Upper lobe of left lung (tissue), 4 donors: ENCODE results near the gene IGSF9.

ENCODE experiments used
- POLR2AphosphoS5 ChIP-seq, 2 donors: sonication (generic); formaldehyde crosslinking; IDR thresholded peaks; one replicate each; pipeline ENCODE4 v1.5.1; 2017; ENCODE audit warnings: antibody characterized with exemption in 2 of 2
- TF ChIP-seq, protein P1 (sequence below), 6 experiments: fragments of 450-650 bp in 4 of 6; fragments of 200-600 bp in 2 of 6; sonication (generic) in 2 of 6; IDR thresholded peaks; one replicate each; pipeline ENCODE4 v1.5.1; 2016 to 2019; ENCODE audit warnings: antibody characterized with exemption in 6 of 6

DNA sequence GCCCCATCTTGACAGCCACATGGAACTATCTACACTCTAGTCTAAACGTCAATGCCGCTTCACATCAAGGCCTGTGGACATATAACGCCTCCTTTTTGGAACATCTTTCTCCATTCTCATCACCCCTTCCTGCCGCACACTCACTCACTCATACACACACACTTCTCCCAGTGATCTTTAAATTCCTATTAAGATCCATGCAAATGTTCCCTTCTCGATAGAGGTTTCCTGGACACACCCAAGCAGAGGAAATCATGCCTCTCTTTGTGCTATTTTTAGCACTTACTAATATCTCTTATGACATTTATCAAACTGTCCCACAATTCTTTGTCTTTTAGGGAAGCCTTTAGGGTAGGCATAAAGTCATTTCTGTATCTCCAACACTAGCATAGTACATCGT, 36.9 kb upstream of the IGSF9 start:
- TF ChIP-seq, protein P1, sequence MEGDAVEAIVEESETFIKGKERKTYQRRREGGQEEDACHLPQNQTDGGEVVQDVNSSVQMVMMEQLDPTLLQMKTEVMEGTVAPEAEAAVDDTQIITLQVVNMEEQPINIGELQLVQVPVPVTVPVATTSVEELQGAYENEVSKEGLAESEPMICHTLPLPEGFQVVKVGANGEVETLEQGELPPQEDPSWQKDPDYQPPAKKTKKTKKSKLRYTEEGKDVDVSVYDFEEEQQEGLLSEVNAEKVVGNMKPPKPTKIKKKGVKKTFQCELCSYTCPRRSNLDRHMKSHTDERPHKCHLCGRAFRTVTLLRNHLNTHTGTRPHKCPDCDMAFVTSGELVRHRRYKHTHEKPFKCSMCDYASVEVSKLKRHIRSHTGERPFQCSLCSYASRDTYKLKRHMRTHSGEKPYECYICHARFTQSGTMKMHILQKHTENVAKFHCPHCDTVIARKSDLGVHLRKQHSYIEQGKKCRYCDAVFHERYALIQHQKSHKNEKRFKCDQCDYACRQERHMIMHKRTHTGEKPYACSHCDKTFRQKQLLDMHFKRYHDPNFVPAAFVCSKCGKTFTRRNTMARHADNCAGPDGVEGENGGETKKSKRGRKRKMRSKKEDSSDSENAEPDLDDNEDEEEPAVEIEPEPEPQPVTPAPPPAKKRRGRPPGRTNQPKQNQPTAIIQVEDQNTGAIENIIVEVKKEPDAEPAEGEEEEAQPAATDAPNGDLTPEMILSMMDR (IDR thresholded peaks at IDR 0.05): no peak
- no peak for TF ChIP-seq POLR2AphosphoS5 (IDR thresholded peaks at IDR 0.05)
